Gastrocnemius medialis (tissue), 4 donors: ENCODE measurements around the gene KYNU.

ENCODE experiments used
- POLR2A ChIP-seq, 2 donors: fragments of 450-650 bp; IDR thresholded peaks; one replicate each; pipeline ENCODE4 v1.6.1; 2017; ENCODE audit warnings: antibody characterized with exemption in 2 of 2, mild to moderate bottlenecking in 2 of 2, moderate library complexity in 2 of 2
- TF ChIP-seq, protein P1 (sequence below), 5 experiments: fragments of 450-650 bp in 3 of 5; fragments of 200-600 bp in 2 of 5; sonication (generic) in 2 of 5; IDR thresholded peaks in 4 of 5; conservative IDR thresholded peaks in 1 of 5; 1 replicate in 4 of 5; 2 replicates in 1 of 5; pipeline ENCODE4 v1.5.1; 2016 to 2019; ENCODE audit warnings: antibody characterized with exemption in 5 of 5, mild to moderate bottlenecking in 3 of 5, moderate library complexity in 3 of 5

GRCh38 chr2:142866426-142866825, 11.0 kb upstream of the KYNU start:
- TF ChIP-seq, protein P1, sequence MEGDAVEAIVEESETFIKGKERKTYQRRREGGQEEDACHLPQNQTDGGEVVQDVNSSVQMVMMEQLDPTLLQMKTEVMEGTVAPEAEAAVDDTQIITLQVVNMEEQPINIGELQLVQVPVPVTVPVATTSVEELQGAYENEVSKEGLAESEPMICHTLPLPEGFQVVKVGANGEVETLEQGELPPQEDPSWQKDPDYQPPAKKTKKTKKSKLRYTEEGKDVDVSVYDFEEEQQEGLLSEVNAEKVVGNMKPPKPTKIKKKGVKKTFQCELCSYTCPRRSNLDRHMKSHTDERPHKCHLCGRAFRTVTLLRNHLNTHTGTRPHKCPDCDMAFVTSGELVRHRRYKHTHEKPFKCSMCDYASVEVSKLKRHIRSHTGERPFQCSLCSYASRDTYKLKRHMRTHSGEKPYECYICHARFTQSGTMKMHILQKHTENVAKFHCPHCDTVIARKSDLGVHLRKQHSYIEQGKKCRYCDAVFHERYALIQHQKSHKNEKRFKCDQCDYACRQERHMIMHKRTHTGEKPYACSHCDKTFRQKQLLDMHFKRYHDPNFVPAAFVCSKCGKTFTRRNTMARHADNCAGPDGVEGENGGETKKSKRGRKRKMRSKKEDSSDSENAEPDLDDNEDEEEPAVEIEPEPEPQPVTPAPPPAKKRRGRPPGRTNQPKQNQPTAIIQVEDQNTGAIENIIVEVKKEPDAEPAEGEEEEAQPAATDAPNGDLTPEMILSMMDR (IDR thresholded peaks at IDR 0.05 in 4 of 5, conservative IDR thresholded peaks at IDR 0.05 in 1 of 5) = no peak
- no peak for TF ChIP-seq POLR2A (IDR thresholded peaks at IDR 0.05)
